ENCODE measurements around the gene HARS1. TPM values are rescaled to one million over a fixed set of nuclear protein-coding genes. Genes with fewer than 3 reads are reported as not detected.

Gene HARS1
- total RNA-seq, 4 donors from 2014 or later: 41.0 to 56.8 (median 48.2) TPM

GRCh38 chr5:140632366-140633020 lies 58.7 kb downstream of the HARS1 start:
- intact Hi-C loops (cut with DNase I): loop anchor here (10.0 kb wide), 1 partner anchor 258 kb away; no protein-coding TSS in a partner anchor
- peak; percentile 59 to 62 for DNase-seq
- peaks cover 5 to 18% of the 10 kb centered on the region in 2 donors for H3K4me1 ChIP-seq
- WGBS, 2 donors: 0 to 5% methylated on average over 30 to 31 of the region's 51 CpGs
- no peaks in the 10 kb centered on the region for H3K9me3 ChIP-seq
- H3K27me3 ChIP-seq: no peaks in the 10 kb centered on the region
- TF ChIP-seq POLR2A (IDR thresholded peaks at IDR 0.05) (peak in 1 of 2 donors; percentile 37), CTCF (IDR thresholded peaks at IDR 0.05) (no peak)
- no peaks in the 10 kb centered on the region for H3K36me3 ChIP-seq
- peak overlapping the region; percentile 57 to 81 (median 79) for H3K27ac ChIP-seq
- peak overlapping the region; percentile 24 to 95 (median 52) for H3K4me3 ChIP-seq (replicated peaks in 1 of 3)

GRCh38 chr5:140631831-140632365 lies 59.3 kb downstream of the HARS1 start:
- Histone ChIP-seq H3K4me1 (peaks cover 5 to 18% of the 10 kb centered on the region in 2 donors), H3K27me3 (no peaks in the 10 kb centered on the region), H3K9me3 (no peaks in the 10 kb centered on the region), H3K27ac (peak overlapping the region; percentile 57 to 81 (median 79)), H3K36me3 (no peaks in the 10 kb centered on the region), H3K4me3 (replicated peaks in 1 of 3) (peak overlapping the region; percentile 24 to 95 (median 52))
- TF ChIP-seq CTCF (IDR thresholded peaks at IDR 0.05): no peak
- peak in 1 of 2 donors; percentile 41 for TF ChIP-seq POLR2A (IDR thresholded peaks at IDR 0.05)
- peak; percentile 58 to 70 for DNase-seq
- intact Hi-C loops (cut with DNase I): loop anchor here (10.0 kb wide), 1 partner anchor 257 kb away; no protein-coding TSS in a partner anchor
- 3 to 65% methylated on average over 2 to 11 of the region's 36 CpGs for WGBS, 2 donors

GRCh38 chr5:140631036-140631417 lies 60.1 kb downstream of the HARS1 start:
- peaks cover 5 to 18% of the 10 kb centered on the region in 2 donors for H3K4me1 ChIP-seq
- no peak for DNase-seq
- WGBS, 2 donors: 89 to 97% methylated on average over 4 of the region's 4 CpGs
- TF ChIP-seq CTCF (IDR thresholded peaks at IDR 0.05) (no peak), POLR2A (IDR thresholded peaks at IDR 0.05) (no peak)
- H3K36me3 ChIP-seq: no peaks in the 10 kb centered on the region
- H3K27me3 ChIP-seq: no peaks in the 10 kb centered on the region
- no peak overlapping the region for H3K27ac ChIP-seq
- no peak overlapping the region for H3K4me3 ChIP-seq (replicated peaks in 1 of 3)
- intact Hi-C loops (cut with DNase I): loop anchor here (10.0 kb wide), 1 partner anchor 256 kb away; no protein-coding TSS in a partner anchor
- no peaks in the 10 kb centered on the region for H3K9me3 ChIP-seq

GRCh38 chr5:140630292-140631035 lies 60.7 kb downstream of the HARS1 start:
- no peak for DNase-seq
- no peak overlapping the region for H3K27ac ChIP-seq
- no peaks in the 10 kb centered on the region for H3K36me3 ChIP-seq
- WGBS, 2 donors: 78 to 81% methylated on average over 2 of the region's 2 CpGs
- H3K4me1 ChIP-seq: peaks cover 5 to 18% of the 10 kb centered on the region in 2 donors
- intact Hi-C loops (cut with DNase I): loop anchor here (10.0 kb wide), 1 partner anchor 256 kb away; no protein-coding TSS in a partner anchor
- no peaks in the 10 kb centered on the region for H3K27me3 ChIP-seq
- no peak overlapping the region for H3K4me3 ChIP-seq (replicated peaks in 1 of 3)
- no peak for TF ChIP-seq CTCF (IDR thresholded peaks at IDR 0.05)
- no peak for TF ChIP-seq POLR2A (IDR thresholded peaks at IDR 0.05)
- H3K9me3 ChIP-seq: no peaks in the 10 kb centered on the region

Data from thyroid gland (tissue), 4 donors.